Calu3 (cell line): ENCODE data around the gene ATXN10. TPM values are rescaled to one million over a fixed set of nuclear protein-coding genes. Genes with fewer than 3 reads are reported as not detected.
A peak's percentile ranks its signal among the peaks of the same experiment; 100 is the strongest.

ENCODE experiments used
- BruUV-seq: library from RNA; stranded (reverse); fragments of 400-500 nt; replicated peaks from 2 replicates; lab custom pipeline; 2021; lab: Mats Ljungman, UMichigan
- CTCF ChIA-PET: fragments of 300-600 bp; sonication (Branson Sonifier 250); formaldehyde crosslinking; loops from one replicate; lab custom pipeline; 2022; ENCODE audit warnings: antibody characterized with exemption; lab: Charles Lee
- DNase-seq: peaks from one replicate; pipeline ENCODE4 v3.0.0; 2022
- H3K27ac Mint-ChIP-seq: one replicate; pipeline ENCODE4 v1.8.0; 2022; ENCODE audit warnings: mixed read lengths; ENCODE audit not compliant: unreplicated experiment
- H3K27me3 Mint-ChIP-seq: one replicate; pipeline ENCODE4 v1.8.0; 2022; ENCODE audit warnings: mixed read lengths; ENCODE audit not compliant: unreplicated experiment
- H3K36me3 Mint-ChIP-seq: one replicate; pipeline ENCODE4 v1.8.0; 2022; ENCODE audit warnings: mild to moderate bottlenecking, moderate library complexity, mixed read lengths; ENCODE audit not compliant: insufficient read depth, unreplicated experiment
- H3K4me1 Mint-ChIP-seq: one replicate; pipeline ENCODE4 v1.8.0; 2022; ENCODE audit warnings: mild to moderate bottlenecking, low read depth, mixed read lengths; ENCODE audit not compliant: unreplicated experiment
- H3K4me3 Mint-ChIP-seq: one replicate; pipeline ENCODE4 v1.8.0; 2022; ENCODE audit warnings: mild to moderate bottlenecking, low read depth, moderate library complexity, mixed read lengths; ENCODE audit not compliant: unreplicated experiment
- H3K9me3 Mint-ChIP-seq: one replicate; pipeline ENCODE4 v1.8.0; 2022; ENCODE audit warnings: low read depth, mixed read lengths; ENCODE audit not compliant: unreplicated experiment
- CTCF ChIP-seq: fragments of 200-600 bp; IDR thresholded peaks from one replicate; pipeline ENCODE4 v1.8.0; 2022; ENCODE audit warnings: antibody characterized with exemption; ENCODE audit not compliant: unreplicated experiment
- intact Hi-C: fragments of 100-400 bp; cut with micrococcal nuclease; formaldehyde crosslinking; loops from one replicate; pipeline ENCODE4 v1.10.0; 2022; ENCODE audit not compliant: unreplicated experiment
- total RNA-seq: library from RNA; stranded (reverse); gene quantifications from 2 replicates; pipeline ENCODE4 v1.2.3, GENCODE V29; 2022

The ATXN10 gene
- total RNA-seq, 1 experiment from 2014 or later: 263 TPM

GRCh38 chr22:45886540-45886939, 214.9 kb downstream of the ATXN10 start:
- CTCF ChIA-PET: no interaction called here
- no peak overlapping the region for H3K4me3 Mint-ChIP-seq
- H3K4me1 Mint-ChIP-seq: peaks cover 23% of the 10 kb centered on the region
- no peaks in the 10 kb centered on the region for H3K27me3 Mint-ChIP-seq
- no TSS peak for BruUV-seq
- no peak overlapping the region for H3K27ac Mint-ChIP-seq
- intact Hi-C loops: no loop called here
- H3K36me3 Mint-ChIP-seq: peaks cover 17% of the 10 kb centered on the region
- H3K9me3 Mint-ChIP-seq: no peaks in the 10 kb centered on the region
- no peak for DNase-seq
- no peak for TF ChIP-seq CTCF

GRCh38 chr22:45887202-45888131, 215.8 kb downstream of the ATXN10 start:
- BruUV-seq: no TSS peak
- H3K9me3 Mint-ChIP-seq: no peaks in the 10 kb centered on the region
- peak; percentile 96 for DNase-seq
- intact Hi-C loops: no loop called here
- peaks cover 23% of the 10 kb centered on the region for H3K4me1 Mint-ChIP-seq
- CTCF ChIA-PET: interaction anchor here (0.7 kb wide), 1 partner anchor 25 kb away, joined by 3 read pairs; no protein-coding TSS in a partner anchor
- no peak for TF ChIP-seq CTCF
- H3K27me3 Mint-ChIP-seq: no peaks in the 10 kb centered on the region
- peak overlapping the region; percentile 1 for H3K27ac Mint-ChIP-seq
- H3K4me3 Mint-ChIP-seq: peak overlapping the region; percentile 3
- H3K36me3 Mint-ChIP-seq: peaks cover 17% of the 10 kb centered on the region

- Mint-ChIP-seq H3K9me3 (no peaks in the 10 kb centered on the region), H3K4me1 (peaks cover 28% of the 10 kb centered on the region), H3K4me3 (no peak overlapping the region), H3K27ac (peak overlapping the region; percentile 78), H3K36me3 (peaks cover 17% of the 10 kb centered on the region), H3K27me3 (no peaks in the 10 kb centered on the region)
- intact Hi-C loops: no loop called here
- DNase-seq: no peak
- no TSS peak for BruUV-seq
- no peak for TF ChIP-seq CTCF
- CTCF ChIA-PET: interaction anchor here (0.7 kb wide), 1 partner anchor 26 kb away, joined by 3 read pairs; no protein-coding TSS in a partner anchor
Measured at GRCh38 chr22:45888221-45889092, 216.8 kb downstream of the ATXN10 start.

- CTCF ChIA-PET: no interaction called here
- TF ChIP-seq CTCF: no peak
- Mint-ChIP-seq H3K27me3 (no peaks in the 10 kb centered on the region), H3K4me3 (no peak overlapping the region), H3K4me1 (peaks cover 32% of the 10 kb centered on the region), H3K27ac (no peak overlapping the region), H3K36me3 (peaks cover 13% of the 10 kb centered on the region), H3K9me3 (no peaks in the 10 kb centered on the region)
- intact Hi-C loops: no loop called here
- DNase-seq: no peak
- no TSS peak for BruUV-seq
Measured at GRCh38 chr22:45889093-45889538, 217.5 kb downstream of the ATXN10 start.
